Posterior vena cava (tissue), 2 donors: ENCODE data around the gene FRMD3. TPM values are rescaled to one million over a fixed set of nuclear protein-coding genes. Genes with fewer than 3 reads are reported as not detected.

Experiments used
- DNase-seq: peaks from one replicate; pipeline ENCODE4 v3.0.0-alpha.2; 2020; ENCODE audit warnings: low spot score
- intact Hi-C, 2 donors: fragments of 100-400 bp; cut with DNase I; formaldehyde crosslinking; loops; one replicate each; pipeline versions ENCODE4 v1.14.1 to v1.14.2; 2022 to 2023
- total RNA-seq, 2 donors: library from RNA; stranded (reverse); fragmentation: NEBNext Ultra II Directional; extraction: Animal tissue kit (Norgen Biotek cat#: 25700); gene quantifications; one replicate each; pipeline ENCODE4 v1.2.1, GENCODE V29; 2021
- donor health status: DM: yes; HTN: yes; CAD: no.
- donor health status: DM: yes; HTN: yes; CAD: no.

The FRMD3 gene
- total RNA-seq, 2 donors from 2014 or later = 5.1 TPM

GRCh38 chr9:83322438-83322837 lies 215.8 kb downstream of the FRMD3 start:
- intact Hi-C loops = loop anchor here in 1 of 2 donors (5.0 kb wide), 1 partner anchor 620 kb away; no protein-coding TSS in a partner anchor
- no peak for DNase-seq

- DNase-seq = no peak
- intact Hi-C loops = no loop called here
Observed at GRCh38 chr9:83317244-83317643, 221.0 kb downstream of the FRMD3 start.

GRCh38 chr9:83315649-83316048 lies 222.6 kb downstream of the FRMD3 start:
- DNase-seq = no peak
- intact Hi-C loops = no loop called here

GRCh38 chr9:83313781-83314180 lies 224.4 kb downstream of the FRMD3 start:
- intact Hi-C loops = no loop called here
- DNase-seq = no peak

- intact Hi-C loops = no loop called here
- DNase-seq = no peak
Observed at GRCh38 chr9:83312537-83312936, 225.7 kb downstream of the FRMD3 start.

- intact Hi-C loops = no loop called here
- no peak for DNase-seq
Observed at GRCh38 chr9:83307066-83307724, 231.0 kb downstream of the FRMD3 start.

GRCh38 chr9:83304686-83305085 lies 233.5 kb downstream of the FRMD3 start:
- intact Hi-C loops = no loop called here
- peak; percentile 93 for DNase-seq

- intact Hi-C loops = no loop called here
Observed at GRCh38 chr9:83299571-83299970, 238.6 kb downstream of the FRMD3 start.

GRCh38 chr9:83299094-83299493 lies 239.1 kb downstream of the FRMD3 start:
- DNase-seq = no peak
- intact Hi-C loops = no loop called here

More at GRCh38 chr9:83299571-83299970, 238.6 kb downstream of the FRMD3 start:
- no peak for DNase-seq

- DNase-seq = no peak
- intact Hi-C loops = loop anchor here in 1 of 2 donors (1.0 kb wide), 1 partner anchor 46 kb away; no protein-coding TSS in a partner anchor
Observed at GRCh38 chr9:83296123-83296522, 242.1 kb downstream of the FRMD3 start.

- no peak for DNase-seq
- intact Hi-C loops = no loop called here
Observed at GRCh38 chr9:83294816-83295215, 243.4 kb downstream of the FRMD3 start.

- intact Hi-C loops = no loop called here
- DNase-seq = no peak
Observed at GRCh38 chr9:83291196-83291595, 247.0 kb downstream of the FRMD3 start.

GRCh38 chr9:83290692-83291091 lies 247.5 kb downstream of the FRMD3 start:
- intact Hi-C loops = no loop called here
- no peak for DNase-seq

- intact Hi-C loops = no loop called here
- no peak for DNase-seq
Observed at GRCh38 chr9:83287021-83287420, 251.2 kb downstream of the FRMD3 start.

GRCh38 chr9:83285445-83286225 lies 252.6 kb downstream of the FRMD3 start:
- DNase-seq = no peak

GRCh38 chr9:83284746-83285145 lies 253.5 kb downstream of the FRMD3 start:
- no peak for DNase-seq
- intact Hi-C loops = loop anchor here in 1 of 2 donors (2.0 kb wide), 1 partner anchor 34 kb away; no protein-coding TSS in a partner anchor

More at GRCh38 chr9:83285445-83286225, 252.6 kb downstream of the FRMD3 start:
- intact Hi-C loops = loop anchor here in 1 of 2 donors (2.0 kb wide), 1 partner anchor 35 kb away; no protein-coding TSS in a partner anchor

GRCh38 chr9:83283528-83283927 lies 254.7 kb downstream of the FRMD3 start:
- intact Hi-C loops = no loop called here
- DNase-seq = no peak

- intact Hi-C loops = no loop called here
- no peak for DNase-seq
Observed at GRCh38 chr9:83281306-83282255, 256.6 kb downstream of the FRMD3 start.

- intact Hi-C loops = loop anchor here in 1 of 2 donors (1.0 kb wide), 1 partner anchor 17 kb away; no protein-coding TSS in a partner anchor
- DNase-seq = no peak
Observed at GRCh38 chr9:83280790-83281189, 257.4 kb downstream of the FRMD3 start.
